GM12878 (cell line): Measurements from ENCODE around the gene ZDHHC21. TPM values are rescaled to one million over a fixed set of nuclear protein-coding genes. Genes with fewer than 3 reads are reported as not detected.

Experiments used
- ATAC-seq: fragments of 200-7000 bp; cut with Tn5 transposase; 3 replicates; pipeline ENCODE4 v1.9.1; 2020; ENCODE audit warnings: mild to moderate bottlenecking, moderate library complexity
- BruUV-seq: library from RNA; stranded (reverse); fragments of 400-500 nt; replicated peaks from 2 replicates; lab custom pipeline; 2021; lab: Mats Ljungman, UMichigan
- CTCF ChIA-PET: fragments of 300-600 bp; sonication (Branson Sonifier 250); formaldehyde crosslinking; extraction: SDS; loops from one replicate; lab custom pipeline; 2021; ENCODE audit warnings: inconsistent platforms; lab: Yijun Ruan, JAX
- POLR2A ChIA-PET: fragments of 350-600 bp; formaldehyde crosslinking; extraction: SDS; loops from one replicate; lab custom pipeline; 2021; ENCODE audit warnings: inconsistent platforms; lab: Charles Lee
- RAD21 ChIA-PET: fragments of 300-600 bp; sonication (Branson Sonifier 250); formaldehyde crosslinking; loops from one replicate; lab custom pipeline; 2023; ENCODE audit warnings: antibody characterized with exemption; ENCODE audit not compliant: unreplicated experiment; lab: Charles Lee
- SMC1A ChIA-PET: fragments of 300-600 bp; sonication (Branson Sonifier 250); formaldehyde crosslinking; loops from one replicate; lab custom pipeline; 2023; ENCODE audit not compliant: unreplicated experiment, uncharacterized antibody; lab: Charles Lee
- DNase-seq: peaks from one replicate; pipeline ENCODE4 v3.0.0-alpha.2; 2011; ENCODE audit warnings: low read depth, low spot score
- FAIRE-seq: peaks from 3 replicates; lab custom pipeline; 2011; peaks lifted over from hg19 to GRCh38; lab: Jason Lieb, UNC
- H2AFZ ChIP-seq: 2 replicates; pipeline ENCODE4 v1.6.0; 2011; ENCODE audit warnings: low read depth, low read length, control low read depth; ENCODE audit not compliant: control insufficient read depth
- H3K27ac ChIP-seq: 2 replicates; pipeline ENCODE4 v1.5.1; 2011; ENCODE audit warnings: control low read depth; ENCODE audit not compliant: control insufficient read depth, insufficient read depth
- H3K27me3 ChIP-seq, 2 experiments: replicated peaks in 1 of 2; 2 replicates each; pipeline versions ENCODE4 v1.6.0 to v1.6.1; 2011; ENCODE audit warnings: low read length in 1 of 2; ENCODE audit not compliant: control insufficient read depth in 2 of 2, insufficient read depth in 2 of 2
- H3K36me3 ChIP-seq, 2 experiments: 2 replicates each; pipeline ENCODE4 v1.5.1; 2011; ENCODE audit warnings: low read length in 1 of 2; ENCODE audit not compliant: control insufficient read depth in 2 of 2, insufficient read depth in 2 of 2
- H3K4me1 ChIP-seq: 2 replicates; pipeline ENCODE4 v1.6.1; 2011; ENCODE audit warnings: mild to moderate bottlenecking, low read length, moderate library complexity, mixed read lengths; ENCODE audit not compliant: control insufficient read depth, insufficient read depth
- H3K4me2 ChIP-seq: 2 replicates; pipeline ENCODE4 v1.6.0; 2011; ENCODE audit warnings: control low read depth; ENCODE audit not compliant: control insufficient read depth, insufficient read depth
- H3K4me3 ChIP-seq: fragments of 200-600 bp; sonication (generic); 2 replicates; pipeline ENCODE4 v1.5.1; 2016
- H3K79me2 ChIP-seq: 2 replicates; pipeline ENCODE4 v1.6.0; 2011; ENCODE audit warnings: low read length; ENCODE audit not compliant: control insufficient read depth, insufficient read depth
- H3K9ac ChIP-seq: 2 replicates; pipeline ENCODE4 v1.8.0; 2011; ENCODE audit warnings: low read length, control low read depth, mixed read lengths; ENCODE audit not compliant: control insufficient read depth, insufficient read depth
- H3K9me3 ChIP-seq: replicated peaks from 3 replicates; pipeline ENCODE4 v1.5.1; 2011; ENCODE audit warnings: mild to moderate bottlenecking, low read length; ENCODE audit not compliant: control insufficient read depth, insufficient read depth
- H4K20me1 ChIP-seq: 2 replicates; pipeline ENCODE4 v1.6.0; 2011; ENCODE audit not compliant: control insufficient read depth, insufficient read depth
- HCFC1 ChIP-seq: fragments of 150-350 bp; IDR thresholded peaks from 2 replicates; pipeline ENCODE4 v1.6.1; 2014; ENCODE audit warnings: low read length
- IRF4 ChIP-seq: IDR thresholded peaks from 2 replicates; pipeline ENCODE4 v1.6.1; 2011; ENCODE audit warnings: low read depth, low read length
- MTA3 ChIP-seq: IDR thresholded peaks from 2 replicates; pipeline ENCODE4 v1.6.1; 2012; ENCODE audit warnings: low read length, inconsistent platforms, borderline replicate concordance
- RCOR1 ChIP-seq: conservative IDR thresholded peaks from 2 replicates; pipeline ENCODE4 v1.6.1; 2012; ENCODE audit warnings: low read depth, low read length, improper control_type of control experiment
- SIX5 ChIP-seq: IDR thresholded peaks from 2 replicates; pipeline ENCODE4 v1.6.1; 2011; ENCODE audit warnings: mild to moderate bottlenecking, low read depth, low read length, moderate library complexity; ENCODE audit not compliant: severe bottlenecking
- SREBF2 ChIP-seq: IDR thresholded peaks from 2 replicates; pipeline ENCODE4 v1.6.1; 2012; ENCODE audit warnings: mild to moderate bottlenecking, low read length
- TCF3 ChIP-seq: IDR thresholded peaks from 2 replicates; pipeline ENCODE4 v1.6.1; 2012; ENCODE audit warnings: low read depth, mild to moderate bottlenecking, low read length, borderline replicate concordance; ENCODE audit not compliant: insufficient read depth
- ZNF274 ChIP-seq: IDR thresholded peaks from one replicate; pipeline ENCODE4 v1.8.0; 2011; ENCODE audit not compliant: insufficient read length, insufficient read depth
- ZNF384 ChIP-seq: IDR thresholded peaks from 2 replicates; pipeline ENCODE4 v1.6.1; 2012; ENCODE audit warnings: low read depth, mild to moderate bottlenecking, low read length, improper control_type of control experiment, borderline replicate concordance
- WGBS: methylation state at CpG from one replicate; pipeline ENCODE4 v1.1.6; 2016; ENCODE audit warnings: low lambda C conversion rate; ENCODE audit not compliant: insufficient replicate concordance, insufficient coverage; ENCODE audit errors: missing lambda C conversion rate; 5-methylcytosine and 5-hydroxymethylcytosine counted together
- in situ Hi-C: fragments of 300-500 bp; cut with MboI; formaldehyde crosslinking; loops from 9 replicates; pipeline ENCODE4 v1.14.3; 2018; ENCODE audit warnings: mixed read lengths
- intact Hi-C: fragments of 100-400 bp; cut with micrococcal nuclease; formaldehyde crosslinking; loops from one replicate; pipeline ENCODE4 v1.14.2; 2022; ENCODE audit not compliant: unreplicated experiment
- polyA plus RNA-seq, 11 experiments: library from polyadenylated mRNA; depleted of rRNA in 4 of 11; unstranded in 6 of 11; stranded (reverse) in 5 of 11; fragments of >200 nt; fragmentation: Nextera tagmentation in 4 of 11; fragmentation: Illumina TruSeq in 1 of 11; extraction: Ambion mirVana in 4 of 11; extraction: Trizol in 1 of 11; gene quantifications; 1 replicate in 1 of 11; 2 replicates in 10 of 11; pipeline versions ENCODE4 v1.2.1 to v1.2.3, GENCODE V29; 2011 to 2016; ENCODE audit warnings: inconsistent platforms in 2 of 11, missing spikeins in 2 of 11, low read depth in 1 of 11
- total RNA-seq, 4 experiments: library from RNA; depleted of rRNA in 3 of 4; stranded (reverse); fragments of >200 nt in 3 of 4; fragmentation: Illumina TruSeq in 1 of 4; extraction: Trizol in 1 of 4; gene quantifications; 2 replicates each; pipeline versions ENCODE4 v1.2.1 to v1.2.3, GENCODE V29; 2013 to 2021
- TF ChIP-seq, protein P1 (sequence below): fragments of 450-650 bp; IDR thresholded peaks from 2 replicates; pipeline ENCODE4 v1.6.1; 2016; ENCODE audit warnings: mild to moderate bottlenecking, moderate library complexity, borderline replicate concordance
- TF ChIP-seq, protein P2 (sequence below), 3 experiments: IDR thresholded peaks in 2 of 3; conservative IDR thresholded peaks in 1 of 3; 2 replicates each; pipeline ENCODE4 v1.5.1; 2011; ENCODE audit warnings: low read depth in 3 of 3, low read length in 3 of 3, mild to moderate bottlenecking in 3 of 3, control low read depth in 2 of 3, moderate library complexity in 2 of 3, inconsistent platforms in 1 of 3, mixed read lengths in 1 of 3; ENCODE audit not compliant: control insufficient read depth in 2 of 3, insufficient read depth in 1 of 3; ENCODE audit errors: extremely low read depth in 1 of 3
- TF ChIP-seq, protein P3 (sequence below): fragments of 150-350 bp; IDR thresholded peaks from 2 replicates; pipeline ENCODE4 v1.6.1; 2016; ENCODE audit warnings: low read depth, low read length

The ZDHHC21 gene
- total and polyA plus RNA-seq, 10 of the 15 experiments (the other 5 are each of a cell fraction or from before 2014, with no cell fraction given), result 2.6 to 14.6 (median 9.1) TPM

DNA sequence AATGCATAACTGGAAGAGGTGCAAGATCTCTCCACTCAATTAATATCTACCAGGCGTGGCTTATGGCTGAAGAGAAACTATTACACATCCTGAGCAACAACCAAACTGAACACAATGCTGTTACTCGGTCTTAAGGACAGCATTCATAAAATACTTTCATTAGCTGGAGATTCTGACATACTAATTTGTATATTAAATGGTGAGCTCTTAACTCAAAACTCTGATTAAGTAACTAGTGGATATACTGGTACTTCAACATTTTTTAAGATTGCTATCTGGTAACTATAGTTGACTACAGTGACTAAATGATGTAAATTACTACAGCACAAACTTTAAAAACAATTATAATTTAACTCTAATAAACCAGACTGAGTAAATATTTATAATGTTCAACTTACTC, 15.8 kb downstream of the ZDHHC21 start:
- no peaks in the 10 kb centered on the region for H3K4me1 ChIP-seq
- H3K4me2 ChIP-seq, result no peak overlapping the region
- H2AFZ ChIP-seq, result no peak overlapping the region
- H3K36me3 ChIP-seq, result peaks cover 0 to 12% of the 10 kb centered on the region in 2 experiments; a peak in 1 of 4 replicates
- ChIA-PET CTCF (interaction anchor here (1.1 to 2.4 kb wide), 3 partner anchors 12 to 25 kb away, joined by 3 to 15 read pairs (median 7); no protein-coding TSS in a partner anchor), RAD21 (interaction anchor here (1.1 kb wide), 1 partner anchor 16 kb away, joined by 3 read pairs; no protein-coding TSS in a partner anchor), SMC1A (interaction anchor here (0.9 to 3.9 kb wide), 5 partner anchors 10 to 145 kb away, joined by 3 to 25 read pairs (median 3); no protein-coding TSS in a partner anchor), POLR2A (interaction anchor here (0.8 kb wide), 1 partner anchor 14 kb away, joined by 4 read pairs; no protein-coding TSS in a partner anchor)
- no peaks in the 10 kb centered on the region for H4K20me1 ChIP-seq
- FAIRE-seq, result no peak
- ATAC-seq, result no peak
- in situ Hi-C loops, result no loop called here
- intact Hi-C loops, result no loop called here
- DNase-seq, result no peak
- H3K27ac ChIP-seq, result no peak overlapping the region
- BruUV-seq, result no TSS peak
- H3K27me3 ChIP-seq, result no peaks in the 10 kb centered on the region
- no peak overlapping the region for H3K9ac ChIP-seq
- 98% methylated on average over 2 of the region's 2 CpGs for WGBS
- no peaks in the 10 kb centered on the region for H3K9me3 ChIP-seq
- H3K79me2 ChIP-seq, result peaks cover 3% of the 10 kb centered on the region; the same call in 1 of the 2 replicates
- no peak overlapping the region for H3K4me3 ChIP-seq
- no peak for TF ChIP-seq IRF4
- TF ChIP-seq, protein P1, sequence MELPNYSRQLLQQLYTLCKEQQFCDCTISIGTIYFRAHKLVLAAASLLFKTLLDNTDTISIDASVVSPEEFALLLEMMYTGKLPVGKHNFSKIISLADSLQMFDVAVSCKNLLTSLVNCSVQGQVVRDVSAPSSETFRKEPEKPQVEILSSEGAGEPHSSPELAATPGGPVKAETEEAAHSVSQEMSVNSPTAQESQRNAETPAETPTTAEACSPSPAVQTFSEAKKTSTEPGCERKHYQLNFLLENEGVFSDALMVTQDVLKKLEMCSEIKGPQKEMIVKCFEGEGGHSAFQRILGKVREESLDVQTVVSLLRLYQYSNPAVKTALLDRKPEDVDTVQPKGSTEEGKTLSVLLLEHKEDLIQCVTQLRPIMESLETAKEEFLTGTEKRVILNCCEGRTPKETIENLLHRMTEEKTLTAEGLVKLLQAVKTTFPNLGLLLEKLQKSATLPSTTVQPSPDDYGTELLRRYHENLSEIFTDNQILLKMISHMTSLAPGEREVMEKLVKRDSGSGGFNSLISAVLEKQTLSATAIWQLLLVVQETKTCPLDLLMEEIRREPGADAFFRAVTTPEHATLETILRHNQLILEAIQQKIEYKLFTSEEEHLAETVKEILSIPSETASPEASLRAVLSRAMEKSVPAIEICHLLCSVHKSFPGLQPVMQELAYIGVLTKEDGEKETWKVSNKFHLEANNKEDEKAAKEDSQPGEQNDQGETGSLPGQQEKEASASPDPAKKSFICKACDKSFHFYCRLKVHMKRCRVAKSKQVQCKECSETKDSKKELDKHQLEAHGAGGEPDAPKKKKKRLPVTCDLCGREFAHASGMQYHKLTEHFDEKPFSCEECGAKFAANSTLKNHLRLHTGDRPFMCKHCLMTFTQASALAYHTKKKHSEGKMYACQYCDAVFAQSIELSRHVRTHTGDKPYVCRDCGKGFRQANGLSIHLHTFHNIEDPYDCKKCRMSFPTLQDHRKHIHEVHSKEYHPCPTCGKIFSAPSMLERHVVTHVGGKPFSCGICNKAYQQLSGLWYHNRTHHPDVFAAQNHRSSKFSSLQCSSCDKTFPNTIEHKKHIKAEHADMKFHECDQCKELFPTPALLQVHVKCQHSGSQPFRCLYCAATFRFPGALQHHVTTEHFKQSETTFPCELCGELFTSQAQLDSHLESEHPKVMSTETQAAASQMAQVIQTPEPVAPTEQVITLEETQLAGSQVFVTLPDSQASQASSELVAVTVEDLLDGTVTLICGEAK, result no peak
- TF ChIP-seq ZNF274, result no peak
- TF ChIP-seq, protein P2, sequence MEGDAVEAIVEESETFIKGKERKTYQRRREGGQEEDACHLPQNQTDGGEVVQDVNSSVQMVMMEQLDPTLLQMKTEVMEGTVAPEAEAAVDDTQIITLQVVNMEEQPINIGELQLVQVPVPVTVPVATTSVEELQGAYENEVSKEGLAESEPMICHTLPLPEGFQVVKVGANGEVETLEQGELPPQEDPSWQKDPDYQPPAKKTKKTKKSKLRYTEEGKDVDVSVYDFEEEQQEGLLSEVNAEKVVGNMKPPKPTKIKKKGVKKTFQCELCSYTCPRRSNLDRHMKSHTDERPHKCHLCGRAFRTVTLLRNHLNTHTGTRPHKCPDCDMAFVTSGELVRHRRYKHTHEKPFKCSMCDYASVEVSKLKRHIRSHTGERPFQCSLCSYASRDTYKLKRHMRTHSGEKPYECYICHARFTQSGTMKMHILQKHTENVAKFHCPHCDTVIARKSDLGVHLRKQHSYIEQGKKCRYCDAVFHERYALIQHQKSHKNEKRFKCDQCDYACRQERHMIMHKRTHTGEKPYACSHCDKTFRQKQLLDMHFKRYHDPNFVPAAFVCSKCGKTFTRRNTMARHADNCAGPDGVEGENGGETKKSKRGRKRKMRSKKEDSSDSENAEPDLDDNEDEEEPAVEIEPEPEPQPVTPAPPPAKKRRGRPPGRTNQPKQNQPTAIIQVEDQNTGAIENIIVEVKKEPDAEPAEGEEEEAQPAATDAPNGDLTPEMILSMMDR (IDR thresholded peaks at IDR 0.05 in 2 of 3, conservative IDR thresholded peaks at IDR 0.05 in 1 of 3; ENCODE audit: control insufficient read depth in 2 of 3, extremely low read depth in 1 of 3, insufficient read depth in 1 of 3, low read depth in 3 of 3, low read length in 3 of 3), result no peak
- TF ChIP-seq ZNF384, result no peak
- no peak for TF ChIP-seq HCFC1
- TF ChIP-seq RCOR1, result no peak
- TF ChIP-seq SIX5, result no peak
- TF ChIP-seq TCF3, result no peak
- TF ChIP-seq, protein P3, sequence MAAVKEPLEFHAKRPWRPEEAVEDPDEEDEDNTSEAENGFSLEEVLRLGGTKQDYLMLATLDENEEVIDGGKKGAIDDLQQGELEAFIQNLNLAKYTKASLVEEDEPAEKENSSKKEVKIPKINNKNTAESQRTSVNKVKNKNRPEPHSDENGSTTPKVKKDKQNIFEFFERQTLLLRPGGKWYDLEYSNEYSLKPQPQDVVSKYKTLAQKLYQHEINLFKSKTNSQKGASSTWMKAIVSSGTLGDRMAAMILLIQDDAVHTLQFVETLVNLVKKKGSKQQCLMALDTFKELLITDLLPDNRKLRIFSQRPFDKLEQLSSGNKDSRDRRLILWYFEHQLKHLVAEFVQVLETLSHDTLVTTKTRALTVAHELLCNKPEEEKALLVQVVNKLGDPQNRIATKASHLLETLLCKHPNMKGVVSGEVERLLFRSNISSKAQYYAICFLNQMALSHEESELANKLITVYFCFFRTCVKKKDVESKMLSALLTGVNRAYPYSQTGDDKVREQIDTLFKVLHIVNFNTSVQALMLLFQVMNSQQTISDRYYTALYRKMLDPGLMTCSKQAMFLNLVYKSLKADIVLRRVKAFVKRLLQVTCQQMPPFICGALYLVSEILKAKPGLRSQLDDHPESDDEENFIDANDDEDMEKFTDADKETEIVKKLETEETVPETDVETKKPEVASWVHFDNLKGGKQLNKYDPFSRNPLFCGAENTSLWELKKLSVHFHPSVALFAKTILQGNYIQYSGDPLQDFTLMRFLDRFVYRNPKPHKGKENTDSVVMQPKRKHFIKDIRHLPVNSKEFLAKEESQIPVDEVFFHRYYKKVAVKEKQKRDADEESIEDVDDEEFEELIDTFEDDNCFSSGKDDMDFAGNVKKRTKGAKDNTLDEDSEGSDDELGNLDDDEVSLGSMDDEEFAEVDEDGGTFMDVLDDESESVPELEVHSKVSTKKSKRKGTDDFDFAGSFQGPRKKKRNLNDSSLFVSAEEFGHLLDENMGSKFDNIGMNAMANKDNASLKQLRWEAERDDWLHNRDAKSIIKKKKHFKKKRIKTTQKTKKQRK, result no peak
- TF ChIP-seq SREBF2, result no peak
- TF ChIP-seq MTA3, result no peak
